Raji (cell line): Measurements from ENCODE around the gene AKAP13.

Experiments used
- POLR2A ChIP-seq: IDR thresholded peaks from 2 replicates; pipeline ENCODE4 v1.6.1; 2011; ENCODE audit warnings: low read depth, low read length, control low read depth; ENCODE audit not compliant: insufficient read depth

The AKAP13 gene

DNA sequence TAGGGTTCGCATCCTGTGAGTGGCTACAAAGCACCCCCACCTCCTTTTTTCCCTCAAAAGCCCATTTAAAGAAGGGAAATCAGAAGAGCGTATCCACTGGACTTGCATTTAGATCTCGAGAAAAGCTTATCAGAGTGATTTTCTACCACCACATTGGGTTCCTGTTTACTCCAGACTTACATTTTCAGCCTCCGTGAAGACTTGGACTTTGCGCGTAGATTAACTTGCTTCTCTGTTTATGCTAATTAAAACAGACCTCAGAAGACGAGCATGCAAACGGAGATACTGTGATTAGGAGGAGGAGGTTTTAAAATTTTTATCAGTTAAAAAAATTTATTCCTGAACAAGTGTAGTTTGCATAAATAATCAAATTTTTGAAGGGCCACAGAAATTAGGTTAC lies 115.7 kb downstream of the AKAP13 start:
- TF ChIP-seq POLR2A = no peak

DNA sequence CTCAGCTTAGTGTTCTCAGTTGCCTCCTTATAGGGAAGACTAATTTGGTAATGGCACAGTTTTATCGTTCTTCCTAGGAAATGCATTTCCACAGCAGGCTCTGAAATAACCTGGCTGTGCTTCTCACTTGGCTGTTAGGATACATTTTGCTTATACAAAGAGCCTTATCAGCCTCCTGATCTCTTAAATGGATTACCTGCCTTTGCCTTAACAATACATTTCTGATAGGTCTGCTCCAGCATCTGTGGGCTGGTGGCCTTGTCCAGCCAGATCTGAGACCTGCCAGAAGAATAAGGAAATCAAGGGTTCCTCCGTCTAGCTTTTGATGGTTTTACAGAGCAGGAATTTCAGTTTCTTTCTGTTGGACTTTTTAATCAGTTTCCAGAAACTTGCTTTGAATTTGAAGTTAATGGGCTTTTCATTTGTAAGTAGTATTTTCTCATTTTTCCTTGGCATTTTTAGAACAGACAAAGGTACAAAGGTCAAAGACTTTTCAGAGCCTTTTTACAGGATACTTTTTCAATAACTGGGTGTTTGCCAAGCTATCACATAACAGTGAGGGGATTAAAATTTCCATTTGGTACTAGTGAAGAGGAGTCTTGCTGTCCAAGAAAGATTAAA lies 116.3 kb downstream of the AKAP13 start:
- no peak for TF ChIP-seq POLR2A

DNA sequence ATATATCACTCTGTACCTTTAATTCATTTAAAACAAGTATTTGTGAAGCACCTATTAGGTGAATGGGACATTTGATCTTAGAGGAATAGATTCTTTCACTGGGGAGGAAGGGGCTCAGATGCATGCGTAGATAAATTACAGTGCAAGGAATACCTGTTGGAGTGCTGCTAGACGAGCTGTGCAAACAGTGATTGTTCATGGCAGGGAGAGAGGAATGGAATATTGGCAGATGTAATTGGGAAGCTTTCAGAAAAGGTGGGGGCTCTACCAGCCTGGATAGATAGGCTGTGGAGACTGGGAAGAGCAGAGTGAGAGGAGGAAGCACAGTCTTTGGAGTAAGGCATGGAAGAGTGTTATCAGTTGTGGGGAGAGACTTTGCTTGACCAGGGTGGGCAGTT lies 116.8 kb downstream of the AKAP13 start:
- TF ChIP-seq POLR2A = no peak

DNA sequence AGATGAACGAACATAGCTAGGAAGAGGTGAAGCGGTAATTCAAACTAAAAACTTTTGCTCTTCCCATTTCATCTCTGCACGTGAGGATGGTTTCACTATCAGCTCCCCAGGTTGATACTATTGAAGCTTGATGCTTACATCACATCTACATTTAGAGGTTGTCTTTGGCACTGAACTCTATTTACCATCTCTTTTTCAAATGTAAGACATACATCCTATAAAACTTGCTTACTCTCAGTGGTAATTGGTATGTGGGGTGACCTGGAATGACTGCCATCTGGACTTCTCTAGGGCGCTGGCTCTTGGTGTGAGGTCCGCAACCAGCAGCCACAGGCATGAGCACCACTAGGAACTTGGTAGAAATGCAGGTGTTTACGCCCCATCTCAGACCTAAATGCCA lies 118.1 kb downstream of the AKAP13 start:
- TF ChIP-seq POLR2A = no peak

DNA sequence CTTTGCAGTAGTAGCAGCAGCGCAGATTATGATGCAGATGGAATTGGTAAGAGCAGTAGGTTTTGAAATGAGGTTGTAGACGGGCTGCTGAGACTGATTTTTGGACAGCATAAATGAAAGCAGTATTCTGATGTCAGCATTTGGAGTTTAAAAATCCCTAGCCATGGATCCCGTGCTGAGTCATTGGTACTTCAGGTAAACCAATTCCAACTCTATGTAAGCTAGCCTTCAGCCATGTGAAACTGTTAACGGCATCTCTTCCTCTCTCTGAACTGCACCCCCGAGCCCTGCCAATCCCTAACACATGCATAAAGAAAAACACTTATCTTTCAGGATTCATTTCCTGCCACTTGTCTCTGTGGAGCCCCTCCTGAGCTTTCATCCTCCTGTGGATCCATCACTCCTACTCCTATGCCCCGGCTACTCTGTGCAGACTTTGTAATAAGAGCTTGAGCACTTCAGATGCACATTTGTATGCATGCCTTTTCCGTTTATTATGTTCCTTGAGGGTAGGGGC lies 119.0 kb downstream of the AKAP13 start:
- no peak for TF ChIP-seq POLR2A

DNA sequence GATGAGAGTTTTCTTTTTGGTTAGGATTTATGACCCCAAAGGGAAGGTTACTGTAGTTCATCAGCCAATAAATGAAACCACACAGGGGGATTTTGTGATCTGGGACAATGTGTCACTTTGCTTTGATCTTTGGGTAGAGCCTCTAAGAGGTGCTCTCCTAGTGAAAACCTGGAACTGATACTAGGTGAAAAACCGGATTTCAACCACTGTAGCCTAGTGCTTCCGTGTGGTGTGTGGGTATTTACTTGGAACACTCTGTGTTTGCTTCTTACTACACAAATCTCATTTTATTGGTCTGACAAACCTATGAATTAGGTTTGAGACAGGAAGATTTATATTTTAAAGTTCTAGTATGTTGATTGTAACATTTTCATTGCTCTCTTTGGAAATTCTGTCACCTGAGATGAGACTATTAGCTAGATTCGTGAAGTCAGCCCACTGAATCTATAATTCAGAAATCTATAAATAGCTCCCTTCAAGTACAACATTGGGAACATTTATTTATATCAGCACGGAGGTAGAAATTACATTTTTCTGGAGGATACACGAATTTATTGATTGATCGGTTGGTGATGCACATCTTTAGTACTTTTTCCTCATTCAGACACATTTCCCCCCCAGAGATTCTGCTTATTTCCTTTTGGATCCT lies 119.8 kb downstream of the AKAP13 start:
- TF ChIP-seq POLR2A = no peak

DNA sequence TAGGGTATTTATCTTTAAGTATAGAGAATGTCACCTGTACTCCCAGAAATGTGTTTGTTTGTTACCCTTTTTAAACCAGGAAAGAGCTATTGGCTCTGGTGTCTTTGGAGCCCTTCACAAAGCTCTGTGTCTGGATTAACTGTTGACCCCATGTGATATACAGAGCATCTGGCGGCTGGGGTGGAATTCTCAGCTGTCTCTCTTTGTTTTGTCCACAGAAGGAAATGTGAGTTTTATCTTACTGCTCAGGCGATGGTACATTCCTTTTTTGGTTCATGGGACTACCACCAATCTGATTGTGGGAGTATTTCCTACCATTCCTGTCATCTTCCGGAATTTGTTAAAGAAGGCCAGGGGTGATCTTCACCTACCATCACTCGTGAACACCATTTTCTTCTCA lies 120.3 kb downstream of the AKAP13 start:
- no peak for TF ChIP-seq POLR2A

DNA sequence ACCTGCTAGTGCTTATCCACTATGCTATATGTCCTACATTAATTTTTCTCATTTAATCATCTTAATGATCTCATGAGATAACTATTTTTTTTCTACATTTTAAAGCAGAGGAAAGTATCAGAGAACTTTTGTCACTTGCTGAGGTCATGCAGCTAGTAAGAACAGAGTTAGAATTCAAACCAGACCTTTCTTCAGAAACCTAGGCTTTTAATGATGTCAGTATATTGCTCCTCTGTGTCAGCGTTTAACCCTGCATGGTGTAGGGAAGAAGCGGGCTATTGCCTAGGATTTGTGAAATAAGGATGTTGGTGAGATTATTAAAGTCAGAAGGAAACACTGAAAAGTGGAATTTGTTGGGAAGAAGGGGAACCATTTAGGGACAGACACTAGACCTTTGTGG lies 121.2 kb downstream of the AKAP13 start:
- no peak for TF ChIP-seq POLR2A

DNA sequence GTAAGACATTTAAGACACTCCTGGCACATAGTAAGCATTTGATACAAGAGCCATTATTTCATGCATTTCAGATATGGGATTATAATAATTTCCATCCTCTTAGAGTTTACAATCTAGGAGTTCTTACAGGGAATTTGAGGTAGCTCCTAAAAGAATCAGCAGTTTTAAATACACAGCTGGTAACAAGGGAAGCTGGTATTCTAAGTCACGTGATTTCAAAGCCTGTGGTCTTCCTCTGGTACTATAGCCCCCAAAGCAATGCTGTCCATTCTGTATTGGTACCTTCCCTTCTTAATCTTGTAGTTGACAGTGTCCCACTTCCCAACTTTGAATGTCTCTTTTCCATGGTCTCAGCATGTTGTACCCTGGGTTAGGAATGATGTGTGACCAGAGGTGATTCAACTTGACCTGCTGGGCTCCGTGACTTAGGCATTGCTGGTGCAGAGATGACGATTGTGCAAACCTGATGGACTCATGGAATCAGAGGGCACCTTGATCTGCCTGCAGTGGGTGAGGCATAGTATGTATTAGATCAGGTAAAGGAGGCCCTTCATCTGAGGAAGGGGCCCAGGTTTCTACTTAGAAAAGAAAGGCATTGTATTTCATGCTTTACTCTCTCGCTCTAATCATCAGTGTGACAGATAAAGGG lies 122.9 kb downstream of the AKAP13 start:
- TF ChIP-seq POLR2A = no peak

DNA sequence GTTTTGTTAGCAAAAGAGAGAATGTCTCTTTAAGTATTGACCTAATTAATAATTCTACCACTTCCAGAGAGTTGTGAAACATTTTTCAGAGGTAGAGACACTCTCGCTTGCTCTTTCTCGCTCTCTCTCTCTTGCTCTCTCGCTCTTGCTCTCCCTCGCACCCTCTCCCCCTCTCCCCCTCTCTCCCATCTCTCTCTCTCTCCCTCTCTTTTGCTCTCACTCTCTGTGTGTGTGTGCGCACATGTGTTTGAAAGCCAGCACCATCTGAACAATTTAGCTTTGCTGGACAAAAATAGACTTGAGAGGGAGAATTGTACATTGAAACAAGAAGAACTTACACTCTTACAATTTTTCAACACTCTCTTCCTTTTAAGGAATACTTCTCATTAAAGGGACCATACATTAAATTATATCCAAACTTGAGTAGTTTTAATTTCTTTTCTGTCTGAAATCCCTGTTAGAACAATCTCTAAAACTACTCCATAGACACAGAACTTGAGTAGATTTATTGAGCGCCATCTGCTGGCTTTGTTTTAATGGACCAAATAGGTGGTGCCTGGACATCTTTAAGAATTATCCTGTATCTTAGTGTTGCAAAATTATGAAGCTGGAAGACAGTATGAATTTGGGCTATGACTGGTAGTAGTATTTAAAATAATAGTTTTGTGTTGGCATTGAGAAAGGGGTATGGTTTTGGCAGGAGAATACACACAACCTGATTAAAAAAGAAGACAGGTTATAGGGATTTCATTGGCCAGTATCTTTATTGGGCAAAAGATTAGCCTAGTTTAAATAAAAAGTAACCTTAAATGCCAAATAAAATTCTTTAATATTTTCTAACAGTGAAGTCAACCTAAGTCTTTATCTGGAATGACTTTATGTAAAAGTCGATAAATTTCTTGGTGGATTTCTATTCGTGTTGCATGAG lies 124.6 kb downstream of the AKAP13 start:
- no peak for TF ChIP-seq POLR2A

DNA sequence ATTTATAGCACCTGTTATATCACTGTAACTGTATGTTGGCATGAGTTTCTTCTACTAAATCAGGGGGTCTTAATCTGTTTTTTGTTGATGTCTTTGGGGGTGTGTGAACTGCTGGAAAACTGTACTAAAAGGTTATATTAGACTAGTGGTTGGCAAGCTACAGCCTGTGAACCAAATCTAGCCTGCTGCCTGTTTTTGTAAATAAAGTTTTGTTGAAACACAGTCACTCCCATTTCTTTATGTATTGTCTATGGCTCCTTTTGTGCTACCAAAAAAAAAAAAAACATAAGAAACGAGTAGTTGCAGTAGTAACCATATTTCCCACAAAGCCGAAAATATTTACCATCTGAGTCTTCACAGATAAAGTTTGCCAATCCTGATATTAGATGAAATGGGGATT lies 126.7 kb downstream of the AKAP13 start:
- TF ChIP-seq POLR2A = no peak

DNA sequence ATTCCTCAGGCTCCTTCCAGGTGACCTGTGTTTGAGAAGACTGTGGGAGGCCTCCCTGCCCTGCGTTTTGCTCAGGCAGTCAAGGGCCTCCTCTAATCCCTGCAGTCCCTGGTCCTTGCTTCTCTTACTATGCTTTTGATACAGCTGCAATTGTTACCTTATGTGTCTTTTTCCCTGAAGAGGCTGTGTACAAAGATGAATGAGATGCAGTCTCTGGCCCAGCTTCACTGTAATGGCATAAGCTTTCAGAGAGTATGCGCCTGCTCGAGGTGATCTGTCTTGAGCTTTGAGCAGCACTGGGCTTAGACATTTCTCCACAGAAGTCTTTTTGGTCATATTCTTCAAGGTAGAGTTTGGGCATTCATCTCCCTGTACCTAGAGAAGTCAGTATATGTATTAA lies 129.6 kb downstream of the AKAP13 start:
- no peak for TF ChIP-seq POLR2A

DNA sequence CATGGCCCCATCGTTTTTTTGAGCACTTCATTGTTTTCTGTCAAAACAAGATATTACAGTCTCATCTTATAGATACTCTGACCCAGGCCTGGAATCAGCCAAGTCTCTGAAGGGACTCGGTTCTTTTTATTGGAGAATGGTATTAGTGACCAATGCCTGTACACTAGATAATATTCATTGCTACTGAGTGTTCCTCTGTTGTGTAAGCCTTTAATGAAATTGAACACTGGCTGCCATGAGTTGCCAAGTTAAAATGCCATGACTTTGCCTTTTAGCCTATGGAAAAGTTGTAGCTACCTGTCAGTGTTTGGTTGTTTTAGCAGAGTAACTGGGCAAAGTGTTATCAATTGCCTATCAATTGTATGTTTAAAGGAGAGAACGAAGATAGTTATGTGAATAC lies 134.0 kb downstream of the AKAP13 start:
- TF ChIP-seq POLR2A = no peak

DNA sequence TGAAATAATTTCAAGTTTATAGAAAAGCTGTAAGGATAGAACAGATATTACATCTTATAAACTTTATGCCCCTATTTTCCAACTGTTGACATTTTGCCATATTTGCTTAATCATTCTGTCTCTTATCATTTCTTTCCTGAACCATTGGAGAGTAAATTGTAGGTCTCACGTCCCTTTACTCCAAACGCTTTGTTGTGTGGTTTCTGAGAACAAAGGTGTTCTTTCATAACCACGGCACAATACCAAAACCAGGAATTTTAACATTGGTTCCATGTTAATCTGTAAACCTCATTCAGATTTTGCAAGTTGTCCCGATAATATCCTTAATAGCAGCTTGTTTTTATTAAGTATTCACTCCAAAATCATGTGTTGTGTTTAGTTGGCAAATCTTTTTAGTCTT lies 134.8 kb downstream of the AKAP13 start:
- no peak for TF ChIP-seq POLR2A

DNA sequence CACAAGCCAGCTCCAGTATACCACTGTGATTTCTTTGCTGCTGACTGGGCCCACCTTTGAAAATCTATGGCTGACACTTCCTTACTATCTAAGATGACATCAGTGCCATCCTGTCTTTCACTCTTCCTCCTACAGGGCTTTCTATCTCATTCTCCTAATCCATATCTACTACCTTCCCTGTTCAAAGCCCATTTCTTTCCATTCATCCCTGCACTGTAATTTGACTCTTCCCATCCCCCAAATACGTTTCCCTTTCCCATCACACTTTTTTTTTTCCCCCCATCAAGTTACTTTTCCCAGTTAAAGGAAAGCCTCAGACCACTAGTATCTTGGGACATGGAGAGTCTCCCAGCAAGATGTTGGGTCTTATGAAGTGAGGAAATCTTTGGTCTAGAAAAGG lies 136.7 kb downstream of the AKAP13 start:
- no peak for TF ChIP-seq POLR2A
